Neural cell (in vitro differentiated cells): Measurements from ENCODE around the gene NMNAT3.

Experiments used
- CTCF ChIP-seq: fragments of 450-650 bp; IDR thresholded peaks from 2 replicates; pipeline ENCODE4 v1.5.1; 2014; ENCODE audit warnings: antibody characterized with exemption, mild to moderate bottlenecking, moderate library complexity; ENCODE audit not compliant: poor library complexity, severe bottlenecking
- EP300 ChIP-seq: fragments of 450-650 bp; conservative IDR thresholded peaks from 2 replicates; pipeline ENCODE4 v1.6.1; 2014; ENCODE audit warnings: antibody characterized with exemption, mild to moderate bottlenecking, moderate library complexity; ENCODE audit not compliant: poor library complexity, severe bottlenecking
- EZH2 ChIP-seq: fragments of 200-600, 300-800 bp; shearing (Covaris generic), sonication (generic); IDR thresholded peaks from 2 replicates; pipeline ENCODE4 v1.6.1; 2014; ENCODE audit warnings: antibody characterized with exemption, low read length, borderline replicate concordance, mild to moderate bottlenecking; ENCODE audit not compliant: insufficient read depth, poor library complexity, severe bottlenecking
- SMC3 ChIP-seq: fragments of 450-650 bp; conservative IDR thresholded peaks from 2 replicates; pipeline ENCODE4 v1.6.1; 2014; ENCODE audit warnings: antibody characterized with exemption, mild to moderate bottlenecking, moderate library complexity; ENCODE audit not compliant: poor library complexity

DNA sequence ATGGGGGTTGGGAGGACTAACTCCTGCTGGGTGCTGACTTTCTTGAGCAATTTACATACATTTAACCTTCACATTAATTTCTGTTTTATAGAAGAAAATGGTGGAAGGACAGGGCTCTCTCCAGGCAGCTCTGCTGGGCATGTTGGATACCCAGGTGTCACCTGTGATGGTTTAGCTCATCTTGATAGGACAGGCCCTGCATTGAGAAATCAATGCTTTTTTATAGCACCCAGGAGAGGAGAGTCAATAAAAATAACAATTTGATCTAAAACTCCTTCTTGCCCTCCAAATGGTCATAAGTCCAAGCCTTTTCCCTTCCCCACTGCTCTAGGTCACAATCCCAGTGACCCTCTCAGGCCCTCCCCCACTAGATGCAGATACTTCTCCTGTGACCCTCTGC, 90.0 kb downstream of the NMNAT3 start:
- TF ChIP-seq CTCF, result no peak
- no peak for TF ChIP-seq SMC3
- no peak for TF ChIP-seq EP300
- TF ChIP-seq EZH2, result no peak
